Esophagus muscularis mucosa (tissue), 4 donors: ENCODE measurements around the gene CDC5L. TPM values are rescaled to one million over a fixed set of nuclear protein-coding genes. Genes with fewer than 3 reads are reported as not detected.

ENCODE experiments used
- DNase-seq: peaks from one replicate; pipeline ENCODE4 v3.0.0-alpha.2; 2017; ENCODE audit errors: extremely low spot score
- H3K27ac ChIP-seq, 4 donors: fragments of 200-600 bp; sonication (generic); replicated peaks in 1 of 4; 1 replicate in 3 of 4; 2 replicates in 1 of 4; pipeline ENCODE4 v1.5.1; 2016 to 2019; ENCODE audit warnings: mild to moderate bottlenecking in 1 of 4
- H3K27me3 ChIP-seq, 4 donors: fragments of 200-600 bp; sonication (generic); one replicate each; pipeline versions ENCODE4 v1.5.1 to v1.6.0; 2016 to 2019
- H3K36me3 ChIP-seq, 4 donors: fragments of 200-600 bp; sonication (generic); one replicate each; pipeline ENCODE4 v1.5.1; 2016 to 2019
- H3K4me1 ChIP-seq, 4 donors: fragments of 200-600 bp; sonication (generic); one replicate each; pipeline ENCODE4 v1.5.1; 2016 to 2019
- H3K4me3 ChIP-seq, 4 donors: fragments of 200-600 bp; sonication (generic); 1 replicate in 2 of 4; 2 replicates in 2 of 4; pipeline ENCODE4 v1.5.1; 2016 to 2019; ENCODE audit warnings: mild to moderate bottlenecking in 4 of 4, moderate library complexity in 1 of 4
- H3K9me3 ChIP-seq, 4 donors: fragments of 200-600 bp; sonication (generic); 1 replicate in 3 of 4; 2 replicates in 1 of 4; pipeline ENCODE4 v1.5.1; 2016 to 2019
- EP300 ChIP-seq: sonication (generic); formaldehyde crosslinking; IDR thresholded peaks from one replicate; pipeline ENCODE4 v1.6.1; 2017; ENCODE audit warnings: antibody characterized with exemption
- POLR2A ChIP-seq: fragments of 450-650 bp; IDR thresholded peaks from one replicate; pipeline ENCODE4 v1.6.1; 2017; ENCODE audit warnings: antibody characterized with exemption, moderate library complexity, mild to moderate bottlenecking, low read depth
- POLR2AphosphoS5 ChIP-seq, 2 donors: sonication (generic); formaldehyde crosslinking; IDR thresholded peaks; one replicate each; pipeline ENCODE4 v1.6.1; 2017; ENCODE audit warnings: antibody characterized with exemption in 2 of 2
- WGBS: methylation state at CpG from one replicate; pipeline ENCODE4 v1.1.5; 2018; 5-methylcytosine and 5-hydroxymethylcytosine counted together
- intact Hi-C: fragments of 100-400 bp; cut with DNase I; formaldehyde crosslinking; loops from one replicate; pipeline ENCODE4 v1.15.1; 2023
- total RNA-seq, 4 donors: library from RNA; depleted of rRNA; stranded (reverse); fragments of >200 nt; gene quantifications; one replicate each; pipeline versions ENCODE4 v1.1.0 to v1.2.1, GENCODE V29; 2016
- TF ChIP-seq, protein P1 (sequence below), 3 experiments: fragments of 200-600 bp in 2 of 3; fragments of 450-650 bp in 1 of 3; sonication (generic) in 2 of 3; IDR thresholded peaks; one replicate each; pipeline ENCODE4 v1.5.1; 2017 to 2019; ENCODE audit warnings: antibody characterized with exemption in 3 of 3, mild to moderate bottlenecking in 2 of 3, moderate library complexity in 1 of 3

CDC5L gene
- 10 to 100 TPM; 18.4 to 25.4 (median 21.9) TPM for total RNA-seq

DNA sequence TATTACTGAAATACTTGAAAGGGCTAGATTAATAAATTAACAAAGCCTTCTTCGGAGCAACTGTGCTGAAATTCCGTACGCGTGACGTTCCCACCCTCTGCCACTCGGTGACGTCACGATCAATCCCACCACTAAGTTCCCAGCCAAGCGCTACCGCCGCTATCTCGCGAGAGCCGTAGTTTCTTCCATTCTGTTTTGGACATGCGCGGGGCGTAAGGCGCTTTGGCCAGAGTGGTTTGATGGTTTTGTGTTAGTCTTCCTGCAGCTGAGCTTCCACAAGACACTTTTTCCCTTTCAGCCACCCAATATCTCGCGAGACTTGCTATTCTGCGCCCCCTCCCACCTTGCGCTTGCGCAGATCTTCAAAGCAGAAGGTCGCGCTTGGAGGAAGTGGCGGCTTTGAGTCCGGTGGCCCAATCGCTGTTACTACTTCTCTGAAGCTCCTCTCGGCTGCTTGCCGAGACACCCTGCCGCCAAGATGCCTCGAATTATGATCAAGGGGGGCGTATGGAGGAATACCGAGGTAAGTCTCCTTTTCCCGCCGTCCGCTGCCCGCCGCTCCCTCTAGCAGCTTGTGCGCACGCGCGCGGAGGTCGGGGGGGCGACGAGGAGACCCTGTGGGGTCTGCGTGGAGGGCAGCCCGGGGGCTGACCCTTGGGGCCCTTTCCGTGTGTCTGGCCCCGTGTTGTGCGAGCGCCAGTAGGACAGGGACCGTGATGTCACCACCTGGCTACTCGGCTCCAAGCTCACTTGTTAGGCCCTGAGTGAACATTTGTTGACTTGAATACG lies at the start of gene CDC5L:
TSS of gene CDC5L (plus strand) at position 361 of the 789 bp plus-strand sequence. CDS start at position 479, 118 bp downstream.
- intact Hi-C loops, result no loop called here
- TF ChIP-seq, protein P1, sequence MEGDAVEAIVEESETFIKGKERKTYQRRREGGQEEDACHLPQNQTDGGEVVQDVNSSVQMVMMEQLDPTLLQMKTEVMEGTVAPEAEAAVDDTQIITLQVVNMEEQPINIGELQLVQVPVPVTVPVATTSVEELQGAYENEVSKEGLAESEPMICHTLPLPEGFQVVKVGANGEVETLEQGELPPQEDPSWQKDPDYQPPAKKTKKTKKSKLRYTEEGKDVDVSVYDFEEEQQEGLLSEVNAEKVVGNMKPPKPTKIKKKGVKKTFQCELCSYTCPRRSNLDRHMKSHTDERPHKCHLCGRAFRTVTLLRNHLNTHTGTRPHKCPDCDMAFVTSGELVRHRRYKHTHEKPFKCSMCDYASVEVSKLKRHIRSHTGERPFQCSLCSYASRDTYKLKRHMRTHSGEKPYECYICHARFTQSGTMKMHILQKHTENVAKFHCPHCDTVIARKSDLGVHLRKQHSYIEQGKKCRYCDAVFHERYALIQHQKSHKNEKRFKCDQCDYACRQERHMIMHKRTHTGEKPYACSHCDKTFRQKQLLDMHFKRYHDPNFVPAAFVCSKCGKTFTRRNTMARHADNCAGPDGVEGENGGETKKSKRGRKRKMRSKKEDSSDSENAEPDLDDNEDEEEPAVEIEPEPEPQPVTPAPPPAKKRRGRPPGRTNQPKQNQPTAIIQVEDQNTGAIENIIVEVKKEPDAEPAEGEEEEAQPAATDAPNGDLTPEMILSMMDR (IDR thresholded peaks at IDR 0.05), result no peak
- TF ChIP-seq POLR2AphosphoS5 (IDR thresholded peaks at IDR 0.05), result peak; percentile 91 to 97
- no peak for TF ChIP-seq EP300
- peak; percentile 75 for TF ChIP-seq POLR2A
- peak; percentile 99 for DNase-seq
- no peaks in the 10 kb centered on the region for H3K9me3 ChIP-seq
- no peaks in the 10 kb centered on the region for H3K27me3 ChIP-seq
- under 1% methylated on average over 32 of the region's 56 CpGs for WGBS
- H3K4me1 ChIP-seq, result peaks cover 25 to 39% (median 35%) of the 10 kb centered on the region in 4 donors
- H3K36me3 ChIP-seq, result peaks cover under 1 to 19% (median 14%) of the 10 kb centered on the region in 4 donors
- peak within 1 kb of the TSS; percentile 95 to 99 (median 98) for H3K27ac ChIP-seq
- peak within 1 kb of the TSS; percentile 75 to 96 (median 90) for H3K4me3 ChIP-seq

DNA sequence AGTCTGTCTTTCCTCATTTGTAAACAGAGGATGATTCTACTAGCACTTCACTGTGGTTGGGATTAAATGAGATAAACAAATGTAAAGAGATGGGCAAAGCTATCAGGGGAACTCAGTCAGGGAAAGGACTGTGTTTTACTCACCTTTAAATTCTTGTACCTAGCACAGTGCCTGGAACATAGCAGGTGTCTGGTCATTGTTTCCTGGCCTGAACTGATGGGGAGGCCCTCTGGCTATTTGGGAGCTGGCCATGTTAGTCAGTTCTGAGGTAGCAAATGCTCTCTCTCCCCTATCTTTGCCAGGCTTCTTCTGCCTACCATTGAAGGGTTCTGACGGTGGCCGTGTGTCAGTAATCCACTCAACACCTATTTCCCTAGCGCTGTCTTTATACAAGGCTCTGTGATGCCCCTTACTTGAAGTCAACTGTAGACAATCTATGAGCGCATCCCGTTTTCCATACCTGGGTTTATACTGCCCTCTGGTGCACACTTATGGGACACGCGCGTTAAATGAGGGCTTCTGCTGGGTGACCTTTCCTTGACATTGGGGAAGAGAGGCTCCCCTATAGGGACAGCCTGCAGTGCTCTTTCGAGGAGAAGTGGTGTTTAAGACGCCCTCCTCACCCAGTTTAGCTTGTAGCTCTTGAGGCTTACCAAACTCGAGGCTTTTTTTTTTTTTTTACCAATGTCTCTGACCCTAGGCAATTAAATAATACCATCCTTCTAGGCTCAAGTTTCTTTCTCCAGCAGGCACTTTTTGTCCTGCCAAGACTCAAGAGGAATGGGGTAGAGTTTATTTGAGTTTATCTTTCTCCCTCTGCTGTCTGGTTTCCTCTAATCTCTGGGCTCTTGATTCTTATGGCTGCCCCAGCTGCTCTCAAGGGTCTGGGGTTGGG lies 49.0 kb upstream of the CDC5L start:
- H3K27me3 ChIP-seq, result peaks cover 0 to 34% (median 2%) of the 10 kb centered on the region in 4 donors
- no peaks in the 10 kb centered on the region for H3K36me3 ChIP-seq
- peak overlapping the region; percentile 42 to 72 (median 49) for H3K27ac ChIP-seq
- no peak for DNase-seq
- H3K4me1 ChIP-seq, result peaks cover 5 to 28% (median 19%) of the 10 kb centered on the region in 4 donors
- intact Hi-C loops, result loop anchor here (1.0 to 10.0 kb wide), 3 partner anchors 70 to 244 kb away; no protein-coding TSS in a partner anchor
- H3K9me3 ChIP-seq, result no peaks in the 10 kb centered on the region
- WGBS, result 3% methylated on average over 11 of the region's 11 CpGs
- TF ChIP-seq EP300, result no peak
- TF ChIP-seq, protein P1 (IDR thresholded peaks at IDR 0.05), result peak; percentile 71 to 80 (median 74)
- peak in 1 of 2 donors; percentile 13 for TF ChIP-seq POLR2AphosphoS5 (IDR thresholded peaks at IDR 0.05)
- no peak overlapping the region for H3K4me3 ChIP-seq

DNA sequence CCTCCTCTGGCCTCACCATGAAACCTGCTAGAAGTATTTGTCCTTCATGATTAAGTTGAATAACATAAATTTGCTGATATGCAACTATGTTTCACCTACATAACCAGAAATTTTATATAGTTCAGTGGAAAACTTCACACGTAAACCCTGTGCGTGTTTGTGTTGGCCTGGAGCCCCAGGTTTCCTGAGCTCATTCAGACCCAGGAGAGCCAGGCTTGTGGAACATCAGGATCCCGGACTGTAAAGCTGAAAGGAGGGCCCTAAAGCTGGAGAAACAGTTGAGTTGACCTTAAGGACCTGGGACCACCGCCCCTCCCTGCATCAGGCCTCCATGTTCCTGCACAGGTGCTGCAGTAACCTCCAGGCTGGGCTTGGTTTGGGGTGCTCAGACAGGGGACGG lies 48.2 kb upstream of the CDC5L start:
- Histone ChIP-seq H3K36me3 (no peaks in the 10 kb centered on the region), H3K27ac (peak overlapping the region; percentile 42 to 72 (median 49)), H3K4me3 (no peak overlapping the region), H3K27me3 (peaks cover 0 to 35% (median 2%) of the 10 kb centered on the region in 4 donors), H3K9me3 (no peaks in the 10 kb centered on the region), H3K4me1 (peaks cover 5 to 28% (median 19%) of the 10 kb centered on the region in 4 donors)
- TF ChIP-seq EP300, result no peak
- TF ChIP-seq, protein P1 (IDR thresholded peaks at IDR 0.05), result no peak
- no peak for TF ChIP-seq POLR2A
- no peak for TF ChIP-seq POLR2AphosphoS5 (IDR thresholded peaks at IDR 0.05)
- DNase-seq, result no peak
- intact Hi-C loops, result loop anchor here (5.0 to 10.0 kb wide), 2 partner anchors 167 to 244 kb away; no protein-coding TSS in a partner anchor
- 53% methylated on average over 4 of the region's 5 CpGs for WGBS

DNA sequence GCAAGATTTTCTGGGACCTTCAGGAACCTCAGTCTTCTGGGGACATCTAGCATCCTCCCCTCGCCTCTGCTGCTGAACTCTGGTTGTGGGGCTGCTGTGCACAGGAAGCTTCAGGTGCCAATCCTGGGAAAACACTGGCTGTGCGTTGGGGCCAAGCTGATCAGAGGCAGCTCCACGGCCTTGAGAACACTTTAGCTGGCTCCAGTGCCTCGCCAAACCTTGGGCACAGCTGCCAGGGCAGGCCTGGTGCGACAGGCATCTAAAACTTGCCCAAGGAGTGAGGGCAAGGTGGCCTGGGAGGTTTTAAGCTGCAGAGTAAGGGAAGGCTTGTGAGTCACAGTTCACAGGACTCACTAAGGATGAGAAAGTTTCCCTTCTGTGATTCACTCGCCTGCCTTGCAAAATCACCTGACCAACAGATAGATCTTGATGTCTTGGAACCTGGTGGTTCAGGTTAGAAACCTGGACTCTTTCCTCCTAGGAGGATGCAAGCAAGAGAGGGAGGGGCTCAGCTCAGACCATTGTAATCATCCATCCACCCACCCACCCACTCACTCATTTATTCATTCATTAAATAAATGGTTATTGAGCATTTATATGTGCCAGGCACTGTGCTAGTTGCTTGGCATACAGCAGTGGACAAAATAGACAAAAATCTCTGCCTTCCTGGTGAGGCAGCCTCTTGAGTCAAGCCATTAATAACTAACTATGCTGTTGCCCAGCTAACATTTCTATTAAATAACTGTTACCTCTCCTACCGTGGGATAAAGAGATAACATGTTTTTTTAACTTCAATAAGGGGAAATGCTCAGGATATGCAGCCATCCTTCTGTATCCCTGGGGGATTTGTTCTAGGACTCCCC lies 47.5 kb upstream of the CDC5L start:
- 78% methylated on average over 3 of the region's 7 CpGs for WGBS
- DNase-seq, result no peak
- H3K27me3 ChIP-seq, result peaks cover 0 to 34% (median 5%) of the 10 kb centered on the region in 4 donors
- intact Hi-C loops, result loop anchor here (5.0 to 10.0 kb wide), 2 partner anchors 168 to 245 kb away; no protein-coding TSS in a partner anchor
- no peaks in the 10 kb centered on the region for H3K36me3 ChIP-seq
- no peak overlapping the region for H3K4me3 ChIP-seq
- H3K9me3 ChIP-seq, result no peaks in the 10 kb centered on the region
- TF ChIP-seq EP300, result no peak
- no peak for TF ChIP-seq POLR2AphosphoS5 (IDR thresholded peaks at IDR 0.05)
- TF ChIP-seq, protein P1 (IDR thresholded peaks at IDR 0.05), result no peak
- no peak for TF ChIP-seq POLR2A
- peak overlapping the region in 1 of 4 donors; percentile 72 for H3K27ac ChIP-seq
- peaks cover 5 to 28% (median 19%) of the 10 kb centered on the region in 4 donors for H3K4me1 ChIP-seq
